COLO668 (cell line): ENCODE measurements around the gene TPO.
"Not testable (repeated sequence)": the region's sequence is repeated elsewhere in the genome, so short reads cannot be mapped to it uniquely, and the experiment has no call there.

Experiments used
- DNase-seq: peaks from one replicate; lab custom pipeline; 2025; ENCODE audit not compliant: unreplicated experiment; lab: John Stamatoyannopoulos, UW

Gene TPO

DNA sequence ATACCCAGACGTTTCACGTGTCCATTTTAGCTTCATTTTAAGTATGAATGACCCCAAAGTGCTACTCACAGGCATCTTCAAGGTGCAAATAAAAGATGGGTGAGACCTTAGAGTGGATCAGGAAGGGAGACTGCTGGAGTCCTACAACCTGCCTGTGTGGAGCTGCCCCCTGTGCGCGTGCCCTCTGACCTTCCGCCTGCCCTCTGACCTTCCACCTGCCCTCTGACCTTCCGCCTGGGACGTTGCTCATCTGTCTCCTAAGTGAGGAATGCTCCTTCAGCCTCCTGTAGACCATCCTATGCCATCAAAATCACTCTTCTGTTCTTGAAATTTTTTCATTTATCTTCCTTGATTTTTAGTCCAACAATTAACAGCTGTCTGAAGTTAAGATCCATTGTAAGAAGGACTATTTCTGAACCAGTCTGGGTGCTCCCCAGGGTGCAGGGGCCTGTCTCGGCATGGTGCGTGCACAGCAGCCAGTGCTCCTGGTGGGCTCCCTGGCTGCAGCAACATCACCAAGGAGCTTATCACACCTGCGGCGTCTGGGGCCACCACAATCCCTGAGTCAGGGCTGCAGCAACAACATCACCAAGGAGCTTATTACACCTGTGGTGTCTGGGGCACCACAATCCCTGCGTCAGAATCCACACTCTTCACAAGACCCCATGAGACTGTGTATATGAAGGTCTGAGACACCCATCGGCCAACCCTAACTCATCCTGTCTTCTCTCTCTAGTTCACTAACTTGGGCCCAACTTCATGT, 86.0 kb downstream of the TPO start:
- DNase-seq: no peak

DNA sequence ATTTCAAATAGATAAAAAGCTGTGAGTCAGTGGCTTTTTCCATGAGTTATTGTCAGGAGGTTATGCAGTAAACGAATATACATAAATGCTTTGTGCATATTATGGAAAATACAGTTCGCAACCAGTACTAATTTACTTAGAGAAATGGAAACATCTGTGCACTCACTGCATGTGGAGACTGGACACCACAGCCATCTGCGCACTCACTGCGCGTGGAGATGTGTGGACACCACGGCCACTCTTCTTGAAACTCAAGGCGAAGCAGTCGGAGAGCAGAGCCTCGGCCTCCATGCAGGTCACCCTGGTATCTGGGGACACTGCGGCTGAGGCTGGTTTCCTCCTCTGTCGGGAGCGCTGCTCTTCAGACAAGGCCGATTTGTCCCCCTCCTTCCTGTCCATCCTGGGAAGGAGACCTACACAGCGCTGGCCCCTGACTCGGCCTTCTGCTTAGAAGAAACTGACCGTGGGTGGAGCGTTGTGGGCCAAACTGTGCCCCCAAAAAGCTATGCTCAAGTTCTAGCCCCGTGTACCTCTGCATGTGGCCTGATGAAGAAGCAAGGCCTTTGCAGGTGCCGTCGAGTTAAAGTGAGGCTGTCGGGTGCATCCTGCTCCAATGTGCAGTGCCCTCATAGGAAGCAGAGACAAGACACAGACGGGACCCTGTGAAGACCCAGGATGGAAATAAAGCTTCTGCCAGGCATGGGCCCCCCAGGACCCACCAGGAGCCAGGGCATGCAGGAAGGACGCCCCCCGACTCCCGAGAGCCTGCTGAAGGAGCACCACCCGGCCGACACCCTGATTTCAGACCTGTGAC, 88.0 kb downstream of the TPO start:
- no peak for DNase-seq

DNA sequence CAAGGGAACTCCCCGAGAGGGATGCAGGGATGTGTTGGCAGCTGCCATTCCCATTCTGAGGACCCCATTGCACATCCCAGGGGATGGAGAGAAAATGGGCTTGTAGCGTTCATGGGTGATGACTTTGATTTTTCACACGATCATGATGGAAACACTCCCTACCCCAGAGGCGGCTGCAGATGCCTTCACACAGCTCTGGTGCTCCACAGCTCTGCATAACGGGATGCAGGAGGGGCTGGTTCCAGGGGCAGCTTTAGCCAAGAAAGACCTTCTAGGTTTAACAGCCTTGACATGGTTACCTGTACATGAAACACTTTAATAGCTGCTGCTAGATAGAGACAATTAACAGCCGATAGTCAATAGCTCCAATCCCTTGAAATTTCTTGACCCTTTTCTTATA, 88.7 kb downstream of the TPO start:
- no peak for DNase-seq

DNA sequence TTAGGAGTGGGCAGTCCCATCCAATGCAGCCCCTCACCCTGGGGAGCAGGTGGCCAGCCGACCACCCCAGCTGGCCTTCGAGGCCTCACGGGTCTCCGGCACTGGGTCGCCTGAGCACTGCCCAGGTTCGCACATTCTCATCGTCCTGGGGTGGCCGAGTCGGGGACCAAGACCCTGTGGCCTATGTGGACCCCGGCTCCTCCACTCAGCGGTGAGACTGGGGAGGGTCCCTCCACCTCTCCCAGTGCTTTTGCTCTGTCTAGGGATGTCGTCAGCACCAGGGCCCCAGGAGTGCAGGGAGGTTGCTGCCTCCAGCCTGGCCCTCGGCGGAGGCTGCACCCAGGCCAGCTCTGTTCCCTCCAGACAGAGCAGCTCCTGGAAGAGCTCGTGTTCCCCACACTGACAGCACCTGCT, 89.6 kb downstream of the TPO start:
- DNase-seq: no peak

DNA sequence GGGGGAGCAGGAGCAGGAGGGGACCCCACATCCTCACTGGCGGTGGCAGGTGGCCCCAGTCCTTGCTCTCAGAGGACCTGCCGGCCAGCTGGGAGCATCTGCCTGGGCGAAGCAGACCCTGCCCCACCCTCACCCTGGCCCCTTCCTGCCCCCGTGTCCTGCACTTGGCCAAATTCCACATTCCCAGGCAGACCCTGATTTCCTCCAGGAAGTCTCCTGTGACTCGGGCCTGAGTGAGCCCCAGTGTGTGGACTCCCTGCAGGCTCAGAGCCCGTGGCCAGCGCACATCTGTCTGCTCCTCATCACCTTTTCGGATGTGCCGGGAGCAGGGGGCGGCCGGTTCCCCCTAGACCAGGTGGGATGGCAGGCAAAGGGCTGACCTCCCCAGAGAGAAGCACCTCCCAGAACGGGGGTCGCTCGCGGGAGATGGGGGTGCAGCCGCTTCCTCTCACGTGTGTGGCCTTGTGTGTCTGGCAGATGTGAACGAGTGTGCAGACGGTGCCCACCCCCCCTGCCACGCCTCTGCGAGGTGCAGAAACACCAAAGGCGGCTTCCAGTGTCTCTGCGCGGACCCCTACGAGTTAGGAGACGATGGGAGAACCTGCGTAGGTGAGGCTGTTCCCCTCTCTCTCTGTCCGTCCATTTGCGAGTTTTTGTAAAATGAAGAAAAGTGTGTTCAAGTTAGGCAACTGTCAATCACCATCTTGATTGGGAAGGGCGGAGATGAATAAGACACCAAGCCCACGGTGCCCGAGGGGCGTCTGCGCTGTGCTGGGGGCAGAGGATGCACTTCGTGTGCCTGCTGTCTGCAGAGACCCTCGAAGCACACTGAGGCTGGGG, 90.4 kb downstream of the TPO start:
- DNase-seq: no peak

DNA sequence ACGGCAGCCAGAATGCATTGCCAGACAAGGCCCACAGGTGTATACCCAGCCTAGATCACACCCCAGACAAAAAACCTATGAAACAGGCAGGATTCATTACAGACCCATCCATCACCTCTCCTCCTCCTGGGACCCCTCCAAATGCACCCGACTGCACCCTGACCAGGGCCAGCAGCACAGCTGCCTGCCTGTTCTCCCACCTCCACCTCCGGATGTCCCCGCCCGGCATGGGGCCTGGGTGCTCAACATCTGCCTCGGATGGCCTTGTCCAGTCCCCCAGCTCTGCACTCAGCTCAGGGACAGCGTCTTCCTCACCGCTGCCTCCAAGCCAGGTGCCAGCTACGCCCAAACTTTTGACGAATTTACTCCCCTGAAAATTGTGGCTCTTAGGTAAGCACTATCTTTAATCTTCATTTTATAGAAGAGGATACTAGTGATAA, 91.1 kb downstream of the TPO start:
- DNase-seq: no peak

DNA sequence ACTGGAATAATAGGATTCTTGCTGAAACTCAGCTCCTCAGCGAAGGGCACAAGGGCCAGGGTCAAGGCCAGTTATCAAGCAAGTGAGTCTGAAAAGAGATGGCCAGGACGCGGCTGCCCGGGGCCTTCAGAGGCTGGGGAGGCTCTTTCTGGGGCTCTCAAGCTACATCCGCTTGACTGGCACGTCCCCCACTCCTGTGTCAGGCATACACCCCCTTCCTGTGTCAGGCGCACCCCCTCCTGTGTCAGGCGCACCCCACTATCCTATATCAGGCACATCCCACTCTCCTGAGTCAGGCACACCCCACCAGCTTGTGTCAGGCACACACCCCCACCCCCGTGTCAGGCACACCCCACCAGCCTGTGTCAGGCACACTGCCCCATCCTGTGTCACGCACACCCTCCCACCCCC, 91.8 kb downstream of the TPO start:
- DNase-seq: no peak

DNA sequence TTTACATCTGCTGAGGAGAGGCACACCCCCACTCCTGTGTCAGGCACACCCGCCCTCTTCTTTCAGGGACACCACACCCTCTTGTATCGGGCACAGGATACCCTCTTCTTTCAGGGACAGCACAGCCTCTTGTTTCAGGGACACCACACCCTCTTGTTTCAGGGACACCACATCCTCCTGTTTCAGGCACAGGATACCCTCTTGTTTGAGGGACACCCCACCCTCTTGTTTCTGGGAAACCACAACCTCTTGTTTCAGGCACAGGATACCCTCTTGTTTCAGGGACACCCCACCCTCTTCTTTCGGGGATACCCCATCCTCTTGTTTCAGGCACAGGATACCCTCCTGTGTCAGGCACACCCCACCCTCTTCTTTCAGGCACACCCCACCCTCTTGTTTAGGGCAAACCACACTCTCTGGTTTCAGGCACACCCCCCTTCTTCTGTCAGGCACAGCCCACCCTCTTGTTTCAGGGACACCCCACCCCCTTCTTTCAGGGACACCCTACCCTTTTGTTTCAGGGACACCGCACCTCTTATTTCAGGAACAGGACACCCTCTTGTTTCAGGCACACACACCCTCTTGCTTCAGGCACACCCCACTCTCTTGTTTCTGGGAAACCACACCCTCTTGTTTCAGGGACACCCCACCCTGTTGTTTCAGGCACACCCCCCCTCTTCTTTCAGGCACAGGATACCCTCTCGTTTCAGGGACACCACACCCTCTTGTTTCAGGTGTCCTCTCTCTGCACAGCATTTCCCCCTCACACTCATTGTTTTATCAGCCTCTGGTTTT, 96.2 kb downstream of the TPO start:
- no peak for DNase-seq

DNA sequence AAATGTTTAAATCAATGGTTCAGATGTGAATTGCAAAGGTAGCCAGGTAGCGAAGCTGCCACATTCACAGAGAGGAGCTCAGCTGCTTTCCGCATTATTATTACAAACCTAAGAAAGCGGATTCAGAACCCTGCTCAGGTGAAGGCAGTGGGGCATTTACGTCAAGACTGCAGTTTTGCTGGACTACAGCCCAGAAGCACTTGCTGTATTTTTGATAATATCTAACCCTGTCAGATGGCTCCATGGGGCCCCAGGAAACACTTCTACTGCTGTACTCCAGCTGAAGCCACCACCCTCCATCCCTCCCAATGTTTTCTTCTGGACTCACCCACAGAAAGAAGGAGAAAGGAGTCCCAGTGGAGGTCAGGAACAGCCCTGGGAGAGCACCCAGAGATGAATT, 96.9 kb downstream of the TPO start:
- DNase-seq: no peak

DNA sequence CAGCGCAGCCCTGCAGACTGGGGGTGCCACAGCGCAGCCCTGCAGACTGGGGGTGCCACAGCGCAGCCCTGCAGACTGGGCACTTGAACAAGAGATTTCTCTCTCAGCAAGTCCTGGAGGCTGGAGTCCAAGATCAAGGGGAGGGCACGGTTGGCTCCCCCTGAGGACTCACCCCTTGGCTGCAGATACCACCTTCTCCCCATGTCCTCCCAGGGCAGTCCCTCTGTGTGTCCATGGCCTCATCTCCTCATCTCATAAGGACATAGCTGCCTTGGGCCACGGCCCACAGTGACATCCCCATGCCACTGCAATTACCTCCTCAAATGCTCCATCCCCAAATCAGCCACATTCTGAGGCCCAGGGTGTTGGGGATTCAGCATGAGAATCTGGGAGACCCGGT, 98.2 kb downstream of the TPO start:
- DNase-seq: no peak

DNA sequence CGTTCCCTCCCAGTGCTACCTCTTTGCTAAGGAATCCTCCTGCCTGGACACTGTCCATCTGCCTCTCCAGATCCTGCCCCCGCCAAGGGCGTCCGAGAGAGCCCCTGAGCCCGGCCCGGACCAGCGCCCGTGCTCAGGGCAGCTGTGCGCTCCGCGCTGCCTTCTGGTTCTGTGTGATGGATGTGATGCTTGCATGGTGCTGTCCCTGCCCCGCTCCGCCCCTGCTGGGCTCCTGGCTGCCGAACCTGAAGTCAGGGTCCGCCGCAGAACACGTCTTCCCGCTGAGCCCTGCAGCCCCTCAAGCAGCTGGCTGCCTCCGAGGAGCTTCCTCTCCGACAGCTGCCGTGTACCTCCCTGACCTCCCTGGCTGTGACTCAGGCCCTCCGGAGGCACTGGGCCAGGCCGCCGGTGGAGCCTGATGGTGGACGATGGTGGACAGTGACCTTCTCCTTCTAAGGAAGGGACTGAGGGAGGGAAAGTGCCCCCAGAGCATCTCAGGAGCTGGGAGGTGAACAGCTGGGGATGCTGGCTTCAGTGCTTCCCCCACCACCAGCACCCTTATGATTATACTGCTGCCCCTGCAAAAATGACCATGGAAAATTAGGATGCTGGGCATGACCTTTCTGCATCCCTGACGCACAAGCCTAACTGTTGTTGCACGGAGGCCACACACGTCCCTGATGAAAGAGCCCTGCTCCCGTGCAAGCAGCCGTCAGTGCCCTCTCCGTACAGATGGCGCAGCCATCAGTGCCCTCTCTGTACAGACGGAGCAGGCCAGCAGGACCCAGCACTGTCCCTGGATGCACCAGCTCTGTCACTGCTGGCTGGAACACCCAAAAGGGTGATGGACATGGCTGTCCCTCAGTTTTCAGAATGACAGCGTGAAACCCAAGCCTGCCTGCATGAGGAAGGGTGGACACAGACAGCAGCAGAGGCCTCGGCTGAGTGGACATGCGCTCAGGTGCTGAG, 99.3 kb downstream of the TPO start:
- no peak for DNase-seq

DNA sequence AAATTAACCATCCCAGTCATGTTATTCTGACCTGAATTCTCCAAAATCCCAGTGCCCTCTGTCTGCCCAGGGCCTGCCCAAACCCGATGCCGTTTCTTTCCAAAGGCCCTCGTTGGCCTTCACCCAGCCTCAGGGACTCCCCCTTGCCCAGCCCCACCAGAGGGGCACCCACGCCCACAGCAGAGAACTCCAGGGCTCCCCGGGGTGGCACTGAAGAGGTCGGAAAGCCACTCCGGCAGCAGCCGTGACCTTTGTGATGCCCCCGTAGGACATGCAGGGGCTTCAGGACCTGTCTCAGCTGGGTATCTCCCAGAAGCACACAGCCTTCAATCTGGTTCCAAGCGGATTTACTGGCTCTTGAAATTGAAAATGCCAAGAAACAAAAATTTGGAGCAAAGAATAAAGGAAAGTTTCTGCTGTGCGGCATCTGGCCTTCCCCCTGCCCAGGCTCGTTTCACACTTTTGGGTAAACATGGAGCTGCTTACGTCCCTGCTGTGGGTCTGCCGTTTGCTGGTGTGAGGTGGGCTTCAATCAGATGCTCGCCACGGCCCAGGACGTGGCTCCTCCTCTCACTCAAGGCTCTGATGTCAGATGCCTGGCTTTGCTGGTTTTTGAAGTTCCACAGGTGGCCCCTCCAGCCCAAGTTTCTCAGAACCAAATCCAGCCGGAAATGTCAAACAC, 101.3 kb downstream of the TPO start:
- DNase-seq: no peak

DNA sequence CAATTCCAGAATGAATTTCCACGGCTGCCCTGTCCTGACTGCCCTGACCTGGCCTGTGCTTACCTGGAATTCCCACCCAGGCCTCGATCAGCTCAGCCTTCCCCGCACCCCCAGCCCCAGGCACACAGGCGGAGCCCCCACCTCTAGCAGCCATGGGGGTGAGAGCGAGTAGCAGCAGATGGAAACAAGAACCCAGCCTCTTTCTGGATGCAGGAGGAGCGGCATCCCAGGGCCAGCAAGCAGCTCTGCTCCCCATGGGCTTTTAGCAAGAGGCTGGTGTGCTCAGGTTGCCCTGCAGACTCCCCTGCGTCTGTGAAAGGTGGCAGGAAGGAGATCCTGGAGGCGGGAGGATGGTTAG, 101.8 kb downstream of the TPO start:
- DNase-seq: no peak

DNA sequence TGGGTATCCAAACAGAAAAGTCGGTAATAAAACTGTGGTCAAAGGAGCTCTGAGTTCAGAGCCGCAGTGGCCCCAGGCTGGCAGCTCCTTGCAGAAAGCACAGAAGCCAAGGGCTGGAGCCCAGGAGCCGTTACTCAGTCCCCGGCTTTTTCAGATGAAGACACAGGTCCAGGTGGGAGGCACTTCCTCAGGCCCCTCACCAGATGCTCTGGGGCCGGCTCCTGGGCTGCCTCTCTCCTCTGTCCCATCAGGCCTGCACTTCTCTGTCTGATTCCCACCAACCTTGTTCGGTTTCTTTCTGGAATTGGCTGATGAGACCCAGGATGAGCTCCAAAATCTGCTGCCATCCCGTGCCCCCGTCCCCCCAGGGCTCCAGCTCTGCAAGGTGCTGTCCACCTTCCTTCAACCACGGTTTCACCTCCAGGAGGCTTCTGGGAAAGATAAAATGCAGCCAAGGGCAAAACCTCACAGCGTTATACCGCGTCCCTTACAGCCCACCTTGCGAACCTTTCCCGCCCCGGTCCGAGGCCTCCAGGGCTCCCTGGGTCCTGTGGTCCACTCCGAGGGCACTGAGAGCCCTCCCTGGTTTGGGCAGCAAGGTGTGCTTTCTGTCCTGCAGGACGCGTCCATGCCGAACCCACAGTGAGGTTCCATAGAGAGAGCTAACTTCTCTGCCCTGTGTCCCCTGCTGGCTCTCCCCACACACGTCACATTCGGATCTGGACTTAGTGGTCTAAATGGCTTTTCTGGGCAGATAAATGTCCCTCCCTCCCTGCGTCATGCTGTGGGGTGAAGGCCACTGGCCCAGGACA, 102.9 kb downstream of the TPO start:
- DNase-seq: no peak

DNA sequence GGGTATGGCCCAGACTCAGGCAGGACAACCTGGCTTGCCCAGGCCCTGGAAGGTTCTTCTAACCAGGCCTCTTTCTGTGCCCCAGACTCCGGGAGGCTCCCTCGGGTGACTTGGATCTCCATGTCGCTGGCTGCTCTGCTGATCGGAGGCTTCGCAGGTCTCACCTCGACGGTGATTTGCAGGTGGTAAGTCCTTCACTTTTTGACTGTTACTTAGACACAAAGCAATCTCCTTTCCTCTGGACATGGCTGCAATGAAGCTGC, 103.5 kb downstream of the TPO start:
- DNase-seq: no peak

DNA sequence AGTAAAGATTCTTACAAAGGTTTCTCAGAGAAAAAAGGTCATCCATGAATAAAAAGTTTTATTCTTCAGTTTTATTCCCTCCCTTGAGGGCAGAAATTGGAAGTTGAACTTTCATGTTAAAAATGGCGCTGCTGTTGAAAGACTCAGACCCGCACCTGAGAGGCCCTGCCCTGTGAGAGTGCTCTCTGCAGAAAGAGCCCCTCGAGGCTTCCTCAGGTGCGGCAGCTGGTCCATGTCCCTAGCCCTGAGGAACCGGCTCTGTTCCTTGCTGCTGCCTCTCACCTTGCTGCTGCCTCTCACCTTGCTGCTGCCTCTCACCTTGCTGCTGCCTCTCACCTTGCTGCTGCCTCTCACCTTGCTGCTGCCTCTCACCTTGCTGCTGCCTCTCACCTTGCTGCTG, 104.0 kb downstream of the TPO start:
- not testable (repeated sequence) for DNase-seq

DNA sequence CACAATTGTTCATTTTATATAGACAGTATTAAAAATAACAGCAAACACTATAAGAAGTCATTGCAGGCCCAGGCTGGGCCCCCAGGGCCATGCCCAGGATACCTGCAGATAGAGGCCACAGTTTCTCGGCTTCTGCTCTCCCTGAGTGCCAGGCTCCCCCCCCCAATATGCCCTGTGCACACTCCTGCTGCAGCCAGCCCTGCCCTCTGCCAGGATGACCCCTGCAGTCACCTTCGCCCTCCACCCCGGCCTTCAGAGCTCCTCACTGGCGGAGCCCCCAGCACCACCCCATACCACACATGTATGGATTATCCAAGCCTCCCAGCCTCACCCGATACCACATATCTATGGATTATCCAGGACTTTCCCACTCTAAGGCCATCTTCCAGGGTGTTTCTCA, 104.5 kb downstream of the TPO start:
- no peak for DNase-seq

DNA sequence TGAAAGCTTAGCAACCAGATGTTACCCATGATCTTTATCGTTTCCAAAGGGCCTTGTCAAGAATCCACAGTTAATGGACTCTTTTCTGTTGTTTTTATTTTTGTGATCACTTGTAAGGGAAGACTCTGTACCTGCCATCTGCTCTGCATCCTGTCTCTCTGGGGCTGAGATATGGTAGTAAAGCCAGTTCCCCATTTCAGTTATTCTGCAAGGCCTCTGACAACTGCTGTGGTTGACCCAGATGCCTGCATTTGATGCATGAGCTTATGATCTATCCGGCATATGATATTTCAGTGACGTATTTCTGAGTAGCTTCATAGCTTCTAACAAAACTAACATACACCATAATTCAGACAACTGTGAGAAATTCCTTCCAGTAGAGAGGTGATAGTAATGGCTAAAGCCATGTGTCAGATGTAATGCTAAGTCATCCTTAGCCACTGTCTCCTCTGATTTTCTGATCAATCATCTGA, 105.1 kb downstream of the TPO start:
- DNase-seq: no peak
